GM19099 (cell line): Measurements from ENCODE around the gene OPTN.

Source experiments
- POLR2A ChIP-seq: IDR thresholded peaks from 3 replicates; pipeline ENCODE4 v1.6.1; 2011; ENCODE audit warnings: low read depth; ENCODE audit not compliant: insufficient read length; ENCODE audit errors: extremely low read depth

OPTN gene

DNA sequence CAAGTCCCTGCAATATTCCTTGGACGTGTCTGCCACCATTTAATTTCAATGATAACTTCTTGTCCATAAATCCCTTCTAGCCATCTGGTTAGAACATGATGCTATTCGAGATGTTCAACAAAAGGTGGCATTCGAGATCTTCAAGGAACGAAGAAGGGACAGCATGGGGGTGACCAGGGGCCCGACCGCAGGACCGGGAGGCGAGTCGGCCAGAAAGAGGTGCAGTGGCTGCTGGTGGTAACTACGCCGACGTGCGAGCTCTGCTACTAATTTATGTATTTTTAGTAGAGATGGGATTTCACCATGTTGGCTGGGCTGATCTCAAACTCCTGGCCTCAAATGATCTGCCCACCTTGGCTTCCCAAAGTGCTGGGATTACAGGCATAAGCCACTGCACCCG lies 4.7 kb downstream of the OPTN start:
- no peak for TF ChIP-seq POLR2A

DNA sequence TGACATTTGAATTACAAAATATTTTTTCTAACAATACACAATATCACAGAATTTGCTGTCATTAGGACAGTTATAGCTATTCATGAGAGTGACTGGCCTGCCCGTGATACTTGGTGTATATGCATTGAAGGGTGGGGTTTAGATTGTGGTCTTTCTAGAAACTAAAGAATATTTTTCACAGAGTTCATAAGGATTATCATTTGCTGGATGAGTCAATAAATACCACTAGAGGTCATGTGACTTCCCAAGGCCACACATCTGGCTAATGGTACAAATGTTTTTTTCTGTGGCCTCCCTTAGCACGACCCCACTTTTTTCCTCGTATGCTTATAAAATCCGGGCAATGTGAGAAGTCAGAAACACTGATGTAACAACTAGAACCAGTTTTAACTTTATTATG lies 5.2 kb downstream of the OPTN start:
- no peak for TF ChIP-seq POLR2A

DNA sequence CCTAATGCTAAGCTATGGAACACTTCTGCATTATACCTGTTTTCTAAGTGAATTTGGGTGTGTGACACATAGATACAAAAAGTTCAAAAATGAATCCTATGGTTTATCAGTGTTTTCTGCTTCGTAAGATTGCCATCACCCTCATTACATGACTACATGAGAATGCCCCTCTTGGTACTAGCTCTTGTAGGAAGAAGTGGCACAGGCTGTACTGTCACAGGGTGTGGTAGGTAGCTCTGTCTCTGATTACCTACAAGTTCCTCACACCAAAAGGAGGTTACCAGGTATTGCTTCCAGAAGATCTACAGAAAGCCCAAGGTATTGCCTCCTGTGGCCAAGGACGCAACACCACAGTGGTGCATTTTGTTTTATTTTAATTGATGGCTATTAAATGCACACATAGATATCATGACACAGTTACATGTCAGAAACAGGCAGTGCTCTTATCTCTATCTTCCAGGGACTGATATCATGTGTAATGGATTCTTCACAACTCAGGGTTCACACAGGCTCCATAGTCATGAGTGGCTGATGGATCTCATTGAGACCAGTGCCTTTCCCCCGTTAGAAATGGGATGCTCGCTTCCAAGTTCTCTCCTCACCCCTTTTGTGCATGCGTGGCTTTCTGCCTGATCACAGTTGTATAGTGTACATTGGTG lies 6.6 kb downstream of the OPTN start:
- TF ChIP-seq POLR2A, result no peak

DNA sequence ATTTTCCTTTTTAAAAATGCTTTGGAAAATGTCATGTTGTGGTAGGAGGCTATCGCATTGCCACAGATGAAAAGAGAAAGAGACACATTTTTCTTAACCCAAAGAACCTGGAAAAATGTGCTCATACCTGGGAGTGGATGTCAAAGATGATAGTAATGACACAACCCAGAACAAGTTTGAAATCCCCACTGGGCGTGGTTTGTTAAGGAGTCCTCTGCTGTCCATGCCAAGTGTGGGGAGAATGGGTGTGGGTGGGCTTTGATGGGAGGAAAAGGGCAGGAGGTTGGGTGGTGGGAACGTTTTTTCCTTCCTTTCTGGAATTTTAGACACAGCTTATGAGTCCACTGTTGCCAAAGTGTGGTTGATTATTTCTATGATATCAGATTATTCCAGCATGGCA lies 10.9 kb downstream of the OPTN start:
- no peak for TF ChIP-seq POLR2A

DNA sequence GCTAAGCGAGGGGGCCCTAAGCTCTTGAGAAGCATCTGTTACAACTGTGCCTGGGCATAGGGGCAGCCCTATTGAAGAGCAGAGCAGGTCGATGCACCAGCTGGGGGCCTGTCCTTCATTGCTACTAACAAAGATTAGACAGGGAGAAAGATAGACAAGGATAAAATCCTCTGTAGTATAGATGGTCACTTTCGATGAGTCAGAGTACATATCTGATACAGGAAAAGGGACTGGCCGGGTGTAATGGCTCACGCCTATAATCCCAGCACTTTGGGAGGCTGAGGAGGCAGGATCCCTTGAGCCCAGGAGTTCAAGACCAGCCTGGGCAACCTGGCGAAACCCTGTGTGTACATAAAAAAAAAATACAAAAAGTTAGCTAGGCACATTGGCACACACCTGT lies 13.6 kb downstream of the OPTN start:
- no peak for TF ChIP-seq POLR2A

DNA sequence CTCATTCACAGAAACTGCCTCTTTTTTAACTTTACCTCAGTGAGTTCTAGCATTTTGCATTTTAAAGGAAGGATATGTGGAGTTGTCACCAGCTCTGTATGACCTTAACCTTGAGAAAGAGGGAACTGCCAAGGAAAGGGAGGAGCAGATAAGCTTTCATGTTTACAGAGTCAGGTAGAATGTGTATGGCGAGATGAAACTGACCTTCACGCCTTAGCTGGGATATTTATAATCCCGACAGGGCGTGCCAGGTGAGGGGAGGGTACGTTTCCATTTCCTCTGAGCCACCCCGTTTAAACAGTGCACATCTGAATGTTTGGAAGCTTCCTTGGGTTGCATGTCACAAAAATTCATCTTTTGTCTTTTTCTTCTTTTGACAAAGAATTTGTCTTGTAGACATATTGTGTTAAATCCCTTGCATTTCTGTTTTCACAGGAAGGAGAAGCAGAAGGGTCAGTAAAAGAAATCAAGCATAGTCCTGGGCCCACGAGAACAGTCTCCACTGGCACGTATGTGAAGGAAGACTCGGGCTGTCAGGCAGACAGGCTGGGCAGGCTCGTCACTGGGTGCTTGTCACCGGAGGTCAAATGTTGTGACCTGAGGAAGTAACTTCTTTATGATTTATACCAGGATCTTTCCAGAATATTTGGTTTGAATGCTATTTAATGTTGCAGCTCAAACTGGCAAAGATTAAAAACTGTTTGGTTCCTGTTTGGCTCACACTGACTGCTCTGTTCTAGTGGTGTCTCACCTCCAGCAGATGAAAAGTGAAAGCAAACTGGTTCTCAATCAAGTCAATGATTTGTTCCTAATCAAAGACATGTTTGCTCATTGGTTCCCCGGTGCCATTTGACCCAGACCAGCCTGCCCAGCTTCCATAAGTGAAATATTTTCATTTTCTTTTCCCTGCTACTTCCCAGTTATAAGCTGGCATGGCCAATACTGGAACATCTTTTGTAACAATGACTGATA lies 16.2 kb downstream of the OPTN start:
- no peak for TF ChIP-seq POLR2A

DNA sequence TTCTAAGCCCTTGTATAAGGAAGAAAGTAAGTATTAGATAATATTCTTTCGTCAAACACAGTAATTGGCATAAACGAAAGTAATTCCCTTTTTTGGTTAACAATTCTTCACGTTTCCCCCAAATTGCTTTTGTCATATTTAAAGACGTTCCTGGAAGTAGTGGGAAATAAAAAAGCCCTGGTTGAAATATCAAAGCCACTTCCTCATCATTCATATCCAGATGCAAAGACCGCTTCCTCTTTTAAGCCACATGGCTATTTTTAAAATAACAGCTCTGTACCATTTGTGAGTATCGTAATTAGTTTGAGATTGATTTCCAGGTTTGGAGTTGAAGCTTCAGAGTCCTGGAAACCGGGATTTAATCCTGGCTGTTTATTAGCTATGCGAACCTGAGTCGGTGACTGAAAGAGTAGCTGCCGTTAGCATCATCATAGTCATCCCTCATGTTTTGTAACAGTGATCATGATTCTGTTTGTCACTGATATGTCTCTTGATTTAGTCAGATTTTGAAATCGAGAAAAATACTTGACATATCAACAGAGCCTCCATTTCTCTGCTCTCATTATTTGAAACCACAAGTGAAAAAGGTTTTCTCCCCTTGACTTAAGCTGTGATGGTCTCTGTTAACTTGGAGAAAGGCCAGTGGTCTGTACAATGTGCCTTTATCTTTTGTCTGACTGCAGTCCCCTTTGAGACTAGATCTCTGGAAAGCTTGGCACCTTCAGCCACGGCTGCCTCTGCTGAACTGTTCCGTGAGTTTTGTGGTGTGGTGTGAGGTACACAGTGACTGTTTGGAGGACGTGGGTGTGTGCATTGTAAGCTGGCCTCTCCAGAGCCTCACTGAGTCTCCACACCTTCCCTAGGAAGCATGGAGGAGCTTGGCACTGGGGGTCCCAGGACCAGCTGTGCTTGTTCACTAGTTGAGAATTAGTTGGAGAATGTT lies 18.1 kb downstream of the OPTN start:
- TF ChIP-seq POLR2A, result no peak

DNA sequence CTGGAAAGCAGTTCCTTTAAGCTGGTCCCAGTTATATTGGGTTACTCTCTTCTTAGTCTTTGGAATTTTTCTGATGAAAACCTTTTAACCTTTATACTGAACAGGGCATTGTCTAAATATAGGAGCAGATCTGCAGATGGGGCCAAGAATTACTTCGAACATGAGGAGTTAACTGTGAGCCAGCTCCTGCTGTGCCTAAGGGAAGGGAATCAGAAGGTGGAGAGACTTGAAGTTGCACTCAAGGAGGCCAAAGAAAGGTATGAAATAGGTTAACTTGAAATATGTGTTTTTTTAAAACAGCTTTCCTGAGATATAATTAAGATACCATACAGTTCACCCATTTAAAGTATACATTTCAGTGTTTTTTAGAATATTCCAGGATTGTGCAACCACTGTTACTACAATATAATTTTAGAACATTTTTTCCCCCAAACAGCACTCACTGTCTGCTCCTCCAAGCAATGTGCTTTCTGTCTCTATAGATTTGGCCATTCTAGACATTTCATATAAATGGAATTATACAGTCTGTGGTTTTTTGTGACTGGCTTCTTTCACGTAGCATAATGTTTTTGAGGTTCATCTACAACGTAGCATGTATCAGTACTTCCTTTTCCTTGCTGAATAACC lies 18.9 kb downstream of the OPTN start:
- no peak for TF ChIP-seq POLR2A

DNA sequence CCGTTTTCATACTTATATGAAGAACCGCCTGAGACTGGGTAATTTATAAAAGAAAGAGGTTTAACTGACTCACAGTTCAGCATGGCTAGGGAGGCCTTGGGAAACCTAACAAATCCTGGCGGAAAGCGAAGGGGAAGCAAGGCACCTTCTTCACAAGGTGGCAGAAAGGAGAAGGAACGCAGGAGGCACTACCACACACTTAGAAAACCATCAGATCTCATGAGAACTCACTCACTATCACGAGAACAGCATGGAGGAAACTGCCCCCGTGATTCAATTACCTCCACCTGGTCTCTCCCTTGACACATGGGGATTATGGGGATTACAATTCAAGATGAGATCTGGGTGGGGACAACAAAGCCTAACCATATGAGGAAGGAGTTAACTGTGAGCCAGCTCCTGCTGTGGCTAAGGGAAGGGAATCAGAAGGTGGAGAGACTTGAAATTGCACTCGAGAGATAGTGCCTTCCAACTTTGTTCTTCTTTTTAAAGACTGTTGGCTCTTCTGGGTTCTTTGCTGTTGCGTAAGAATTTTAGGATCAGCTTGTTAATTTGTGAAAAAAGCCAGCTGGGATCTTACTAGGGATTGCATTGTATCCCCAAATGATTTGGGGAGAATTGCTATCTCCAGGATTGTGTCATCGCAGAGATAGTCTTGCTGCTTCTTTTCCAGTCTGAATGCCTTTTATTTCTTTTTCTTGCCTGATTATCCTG lies 21.0 kb downstream of the OPTN start:
- TF ChIP-seq POLR2A, result no peak

DNA sequence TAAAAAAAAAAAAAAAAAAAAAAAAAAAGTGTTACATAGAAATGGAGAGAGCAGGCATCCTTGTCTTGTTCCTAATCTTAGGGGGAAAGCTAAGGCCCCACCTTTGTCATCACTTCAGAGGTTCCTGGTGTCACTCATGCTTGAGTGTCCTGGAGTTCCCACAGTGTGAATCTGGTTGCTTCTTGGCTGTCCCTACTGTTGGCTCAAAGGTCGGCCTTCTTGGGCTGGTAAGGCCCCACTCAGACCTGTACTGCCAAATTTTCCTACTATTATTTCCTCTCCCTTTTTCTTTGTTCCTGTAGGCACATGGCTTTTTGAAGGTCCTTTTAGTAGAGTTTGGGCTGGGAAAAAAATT lies 21.5 kb downstream of the OPTN start:
- no peak for TF ChIP-seq POLR2A

DNA sequence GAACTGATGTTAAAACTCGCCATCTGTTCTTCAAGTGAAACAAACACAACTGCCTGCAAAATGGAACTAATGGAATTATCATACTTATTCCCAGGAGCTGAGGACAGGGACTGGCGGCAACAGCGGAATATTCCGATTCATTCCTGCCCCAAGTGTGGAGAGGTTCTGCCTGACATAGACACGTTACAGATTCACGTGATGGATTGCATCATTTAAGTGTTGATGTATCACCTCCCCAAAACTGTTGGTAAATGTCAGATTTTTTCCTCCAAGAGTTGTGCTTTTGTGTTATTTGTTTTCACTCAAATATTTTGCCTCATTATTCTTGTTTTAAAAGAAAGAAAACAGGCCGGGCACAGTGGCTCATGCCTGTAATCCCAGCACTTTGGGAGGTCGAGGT lies 36.7 kb downstream of the OPTN start:
- TF ChIP-seq POLR2A, result no peak

DNA sequence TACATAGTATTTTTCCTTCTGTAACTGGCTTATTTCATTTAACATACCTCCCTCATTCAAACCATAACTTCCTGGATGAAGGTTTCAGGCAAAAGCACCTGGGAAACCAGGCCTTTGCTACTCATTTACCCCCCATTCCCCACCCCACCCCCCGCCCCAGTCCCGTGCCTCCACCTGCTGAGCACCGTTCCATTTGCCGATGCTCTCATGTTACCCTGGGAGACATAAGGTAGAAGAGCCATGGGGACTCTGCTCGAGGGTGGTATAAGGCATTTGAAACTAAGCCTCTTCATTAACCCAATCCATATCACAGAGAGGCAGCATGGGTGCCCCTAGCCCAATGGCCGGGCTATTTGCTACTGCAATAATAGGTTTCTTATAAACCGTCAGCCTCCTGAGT lies 39.2 kb downstream of the OPTN start:
- TF ChIP-seq POLR2A, result no peak

DNA sequence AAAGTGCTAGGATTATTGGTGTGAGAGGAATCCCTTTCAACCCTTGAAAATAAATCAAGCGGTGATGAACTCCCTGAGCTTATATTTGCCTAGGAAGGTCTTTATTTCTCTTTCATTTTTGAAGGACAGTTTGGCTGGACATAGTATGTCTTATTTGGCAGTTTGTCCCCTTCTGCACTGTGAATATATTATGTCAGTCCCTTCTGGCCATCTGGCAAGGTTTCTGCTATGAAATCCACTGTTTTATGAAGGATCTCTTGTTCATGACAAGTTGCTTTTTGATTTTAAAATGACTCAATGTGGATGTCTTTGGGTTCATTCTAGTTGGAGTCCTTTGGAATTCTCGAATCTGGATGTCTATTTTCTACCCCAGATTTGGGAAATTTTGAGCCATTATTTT lies 39.7 kb downstream of the OPTN start:
- no peak for TF ChIP-seq POLR2A

DNA sequence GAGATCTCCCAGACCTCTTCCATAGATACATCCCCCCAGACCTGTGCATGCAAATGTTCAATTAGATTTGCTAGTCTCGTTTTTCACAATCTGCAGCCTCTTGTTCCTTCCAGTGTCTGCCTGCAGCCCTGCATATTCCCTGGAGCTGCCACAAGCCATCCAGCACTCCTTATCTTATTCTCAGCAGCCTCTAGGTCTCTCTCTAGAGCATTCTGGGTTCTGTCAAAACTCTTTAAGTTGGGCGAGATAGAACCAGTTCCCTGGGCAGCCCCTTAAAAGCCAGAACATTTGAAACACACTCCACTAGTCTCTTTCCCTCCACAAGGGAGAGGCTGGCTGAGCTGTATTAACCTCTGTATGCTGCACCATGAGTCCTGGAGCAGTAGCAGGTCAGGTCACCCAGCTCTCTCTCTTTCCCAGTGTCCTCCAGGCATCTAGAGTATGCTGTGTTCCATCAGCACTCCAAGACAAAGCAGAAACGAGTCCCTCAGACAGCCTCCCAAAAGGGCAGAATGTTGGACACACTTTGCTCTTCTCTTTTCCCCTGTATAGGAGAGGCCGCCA lies 40.7 kb downstream of the OPTN start:
- TF ChIP-seq POLR2A, result no peak
